HepG2 (cell line): ENCODE results near the gene MAN1C1. TPM values are rescaled to one million over a fixed set of nuclear protein-coding genes. Genes with fewer than 3 reads are reported as not detected.

ENCODE experiments used
- ATAC-seq: fragments of 200-7000 bp; cut with Tn5 transposase; 3 replicates; pipeline ENCODE4 v1.9.1; 2020; ENCODE audit warnings: mild to moderate bottlenecking, moderate library complexity
- BruUV-seq: library from RNA; stranded (reverse); fragments of 400-500 nt; replicated peaks from 2 replicates; lab custom pipeline; 2021; lab: Mats Ljungman, UMichigan
- CTCF ChIA-PET: fragments of 300-600 bp; formaldehyde crosslinking; extraction: SDS; loops from one replicate; lab custom pipeline; 2021; ENCODE audit warnings: low total read pairs, inconsistent platforms, low intra/inter-chr PET ratio; lab: Yijun Ruan, JAX
- POLR2A ChIA-PET: fragments of 350-600 bp; sonication (Branson Sonifier 250); formaldehyde crosslinking; loops from one replicate; lab custom pipeline; 2020; ENCODE audit warnings: antibody characterized with exemption, inconsistent platforms; lab: Yijun Ruan, JAX
- DNase-seq: peaks from one replicate; pipeline ENCODE4 v3.0.0-alpha.2; 2015; ENCODE audit warnings: low spot score
- FAIRE-seq: peaks from 3 replicates; lab custom pipeline; 2011; peaks lifted over from hg19 to GRCh38; lab: Jason Lieb, UNC
- H2AFZ ChIP-seq: one replicate; pipeline ENCODE4 v1.6.1; 2011; ENCODE audit warnings: low read length, inconsistent platforms
- H3K27ac ChIP-seq: fragments of 300-600 bp; 3 replicates; pipeline ENCODE4 v1.8.0; 2011; ENCODE audit warnings: mixed run types, mild to moderate bottlenecking, mixed read lengths, low read length, inconsistent platforms; ENCODE audit not compliant: insufficient read depth; ENCODE audit errors: extremely low read length
- H3K27me3 ChIP-seq, 2 experiments: fragments of 200-600 bp in 1 of 2; 2 replicates in 1 of 2; 3 replicates in 1 of 2; pipeline versions ENCODE4 v1.6.0 to v1.8.0; 2011; ENCODE audit warnings: low read length in 2 of 2, mild to moderate bottlenecking in 2 of 2, moderate library complexity in 2 of 2, inconsistent platforms in 1 of 2; ENCODE audit not compliant: insufficient read depth in 2 of 2, control insufficient read depth in 1 of 2
- H3K36me3 ChIP-seq, 2 experiments: fragments of 200-600 bp in 1 of 2; replicated peaks in 1 of 2; 2 replicates in 1 of 2; 3 replicates in 1 of 2; pipeline versions ENCODE4 v1.5.1 to v1.8.0; 2011; ENCODE audit warnings: low read length in 2 of 2, inconsistent platforms in 1 of 2; ENCODE audit not compliant: insufficient read depth in 2 of 2, control insufficient read depth in 1 of 2
- H3K4me1 ChIP-seq: 2 replicates; pipeline ENCODE4 v1.5.1; 2012; ENCODE audit warnings: low read length, inconsistent platforms; ENCODE audit not compliant: insufficient read depth
- H3K4me2 ChIP-seq: 2 replicates; pipeline ENCODE4 v1.6.0; 2011; ENCODE audit warnings: low read depth, low read length, inconsistent platforms
- H3K4me3 ChIP-seq, 3 experiments: fragments of 200-600 bp in 1 of 3; sonication (generic), shearing (Covaris generic) in 1 of 3; replicated peaks in 1 of 3; 2 replicates each; pipeline ENCODE4 v1.5.1; 2011 to 2016; ENCODE audit warnings: low read length in 3 of 3, inconsistent platforms in 2 of 3, low read depth in 2 of 3, mild to moderate bottlenecking in 2 of 3, control low read depth in 1 of 3, mixed read lengths in 1 of 3; ENCODE audit not compliant: insufficient read depth in 1 of 3
- H3K79me2 ChIP-seq: one replicate; pipeline ENCODE4 v1.6.1; 2011; ENCODE audit warnings: low read length, inconsistent platforms; ENCODE audit not compliant: insufficient read depth
- H3K9ac ChIP-seq: 2 replicates; pipeline ENCODE4 v1.6.0; 2011; ENCODE audit warnings: mild to moderate bottlenecking, low read depth, low read length, inconsistent platforms; ENCODE audit not compliant: insufficient read depth
- H3K9me3 ChIP-seq: 2 replicates; pipeline ENCODE4 v1.5.1; 2012; ENCODE audit warnings: mild to moderate bottlenecking, low read length
- H4K20me1 ChIP-seq: 2 replicates; pipeline ENCODE4 v1.6.0; 2011; ENCODE audit warnings: inconsistent platforms, mild to moderate bottlenecking, low read length, moderate library complexity; ENCODE audit not compliant: insufficient read depth
- SAFB2 ChIP-seq: sonication (generic); formaldehyde crosslinking; IDR thresholded peaks from 2 replicates; pipeline ENCODE4 v1.5.1; 2020; ENCODE audit warnings: missing genetic modification reagents, low read depth, mild to moderate bottlenecking, borderline replicate concordance
- THRA ChIP-seq: sonication (generic); formaldehyde crosslinking; IDR thresholded peaks from 2 replicates; pipeline ENCODE4 v1.4.0; 2020; ENCODE audit warnings: missing genetic modification reagents, borderline replicate concordance
- ZBED4 ChIP-seq: sonication (generic); formaldehyde crosslinking; IDR thresholded peaks from 2 replicates; pipeline ENCODE4 v1.4.0; 2020; ENCODE audit warnings: missing genetic modification reagents, borderline replicate concordance
- ZNF251 ChIP-seq: sonication (generic); formaldehyde crosslinking; IDR thresholded peaks from 2 replicates; pipeline ENCODE4 v1.9.0; 2021; ENCODE audit warnings: mild to moderate bottlenecking, missing genetic modification reagents
- ZNF343 ChIP-seq: sonication (generic); formaldehyde crosslinking; IDR thresholded peaks from 2 replicates; pipeline ENCODE4 v1.4.0; 2020; ENCODE audit warnings: mild to moderate bottlenecking, missing genetic modification reagents
- ZNF678 ChIP-seq: sonication (generic); formaldehyde crosslinking; IDR thresholded peaks from 2 replicates; pipeline ENCODE4 v1.4.0; 2020; ENCODE audit warnings: mild to moderate bottlenecking, missing genetic modification reagents
- ZNF687 ChIP-seq: sonication (generic); formaldehyde crosslinking; IDR thresholded peaks from 2 replicates; pipeline ENCODE4 v1.5.1; 2020; ENCODE audit warnings: mild to moderate bottlenecking, missing genetic modification reagents, moderate library complexity
- WGBS: methylation state at CpG from one replicate; pipeline ENCODE4 v1.1.6; 2017; ENCODE audit warnings: low lambda C conversion rate; 5-methylcytosine and 5-hydroxymethylcytosine counted together
- in situ Hi-C: cut with HindIII; loops from 2 replicates; pipeline ENCODE4 v1.10.0; 2017; ENCODE audit warnings: low pct_unique_long_range_greater_than_20kb; ENCODE audit not compliant: extremely low pct_ligation_motif_present
- intact Hi-C: fragments of 100-400 bp; cut with micrococcal nuclease; formaldehyde crosslinking; loops from one replicate; pipeline ENCODE4 v1.10.0; 2022; ENCODE audit not compliant: unreplicated experiment
- polyA plus RNA-seq, 8 experiments: library from polyadenylated mRNA; depleted of rRNA in 3 of 8; stranded (reverse) in 7 of 8; unstranded in 1 of 8; fragments of >200 nt; fragmentation: Illumina TruSeq in 4 of 8; extraction: Trizol in 4 of 8; gene quantifications; 2 replicates each; pipeline versions ENCODE4 v1.2.1 to v1.2.3, GENCODE V29; 2011 to 2016; ENCODE audit warnings: low read depth in 4 of 8, missing spikeins in 1 of 8, mixed read lengths in 1 of 8; ENCODE audit not compliant: insufficient read depth in 1 of 8
- total RNA-seq, 5 experiments: library from RNA; depleted of rRNA; stranded (reverse); fragments of >200 nt; fragmentation: Illumina TruSeq; extraction: Trizol; gene quantifications; 2 replicates each; pipeline ENCODE4 v1.2.3, GENCODE V29; 2016; ENCODE audit warnings: low read depth in 1 of 5

Gene MAN1C1
- total and polyA plus RNA-seq, 2 of the 13 experiments (the other 11 are each of a cell fraction or from before 2014, with no cell fraction given): 0.18 to 0.49 TPM

- 2% methylated on average over 12 of the region's 67 CpGs for WGBS
- no peak for FAIRE-seq
- Histone ChIP-seq H2AFZ (no peak overlapping the region), H3K27me3 (no peaks in the 10 kb centered on the region; a peak in 1 of 5 replicates), H3K9me3 (no peaks in the 10 kb centered on the region), H4K20me1 (peaks cover 8% of the 10 kb centered on the region), H3K9ac (peak overlapping the region; percentile 98), H3K4me3 (peak overlapping the region; percentile 90 to 94 (median 94)), H3K27ac (peak overlapping the region; percentile 98), H3K79me2 (peaks cover 26% of the 10 kb centered on the region), H3K4me1 (peaks cover 37% of the 10 kb centered on the region), H3K36me3 (peaks cover 0 to 9% of the 10 kb centered on the region in 2 experiments; a peak in 1 of 5 replicates), H3K4me2 (peak overlapping the region; percentile 95)
- POLR2A ChIA-PET: interaction anchor here (0.9 to 3.3 kb wide), 13 partner anchors 9 to 349 kb away, joined by 3 to 20 read pairs (median 4); partner anchors contain the start of genes PAFAH2, SELENON and ZNF593
- in situ Hi-C loops (loop anchor here (10.0 to 25.0 kb wide), 2 partner anchors 174 to 208 kb away; partner anchors contain the start of genes MAN1C1 and PAFAH2), intact Hi-C loops (loop anchor here (5.0 kb wide), 2 partner anchors 72 to 177 kb away; partner anchors contain the start of gene PAFAH2)
- ATAC-seq: peak; percentile 81
- DNase-seq: peak; percentile 69
- CTCF ChIA-PET: no interaction called here
- BruUV-seq: no TSS peak
- no peak; the same call in 1 of the 2 replicates for TF ChIP-seq SAFB2 (CRISPR knock-in tag)
- TF ChIP-seq ZNF343 (CRISPR knock-in tag): 0 out of 2 replicates have a peak, but pooled peaks have one; percentile 21
- TF ChIP-seq THRA (CRISPR knock-in tag): no peak
- TF ChIP-seq ZNF678: 0 out of 2 replicates have a peak, but pooled peaks have one; percentile 18
- TF ChIP-seq ZNF687: peak; percentile 75; the same call in 1 of the 2 replicates
- TF ChIP-seq ZBED4: no peak
- no peak for TF ChIP-seq ZNF251 (CRISPR knock-in tag)
Measured at GRCh38 chr1:25820247-25821111, 203.9 kb downstream of the MAN1C1 start.
